ENCODE data around the gene SAXO1.
"Not testable (repeated sequence)": the region's sequence is repeated elsewhere in the genome, so short reads cannot be mapped to it uniquely, and the experiment has no call there.

The SAXO1 gene

DNA sequence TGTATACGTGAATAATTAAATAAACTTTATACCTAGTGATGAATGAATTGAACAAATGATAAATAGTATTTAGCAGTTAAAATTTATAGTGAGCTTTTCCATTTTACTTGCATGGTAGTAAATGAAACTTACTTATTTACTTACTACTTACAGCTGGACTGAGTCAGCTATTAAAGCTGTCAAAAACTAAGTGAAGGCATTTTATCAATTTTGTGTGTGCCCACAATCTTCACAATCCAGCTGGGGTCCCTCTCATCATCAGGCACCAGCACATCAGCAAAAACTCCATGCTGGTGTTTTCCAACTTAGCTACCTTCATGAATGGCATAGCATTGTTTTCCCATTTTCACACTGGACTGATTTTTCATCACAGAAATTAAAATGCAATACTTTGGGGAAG is 81.1 kb downstream of the SAXO1 start:
- DNase-seq, result no peak

GRCh38 chr9:18947892-18948339 is 85.1 kb downstream of the SAXO1 start:
- peak in 1 of 2 donors; percentile 11 for DNase-seq

DNA sequence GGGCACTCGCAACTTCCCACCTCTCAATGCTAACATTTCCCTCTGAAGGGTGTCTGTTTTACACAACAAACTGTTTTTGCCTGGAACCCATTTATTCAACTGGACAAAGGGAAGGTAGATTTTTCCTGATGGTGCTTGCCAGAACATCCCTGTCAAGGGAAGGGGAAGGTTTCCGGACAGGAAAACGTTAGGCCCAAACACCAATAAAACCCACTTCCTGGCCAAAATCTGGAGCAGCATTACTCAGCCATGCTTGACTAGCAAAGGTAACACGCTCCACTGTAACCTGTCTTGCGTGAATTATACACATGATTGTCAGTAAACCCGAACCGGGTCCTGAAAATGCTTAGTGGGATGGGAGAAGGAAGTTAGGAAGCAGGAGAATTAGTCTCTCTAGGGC is 90.2 kb downstream of the SAXO1 start:
- DNase-seq, result no peak

DNA sequence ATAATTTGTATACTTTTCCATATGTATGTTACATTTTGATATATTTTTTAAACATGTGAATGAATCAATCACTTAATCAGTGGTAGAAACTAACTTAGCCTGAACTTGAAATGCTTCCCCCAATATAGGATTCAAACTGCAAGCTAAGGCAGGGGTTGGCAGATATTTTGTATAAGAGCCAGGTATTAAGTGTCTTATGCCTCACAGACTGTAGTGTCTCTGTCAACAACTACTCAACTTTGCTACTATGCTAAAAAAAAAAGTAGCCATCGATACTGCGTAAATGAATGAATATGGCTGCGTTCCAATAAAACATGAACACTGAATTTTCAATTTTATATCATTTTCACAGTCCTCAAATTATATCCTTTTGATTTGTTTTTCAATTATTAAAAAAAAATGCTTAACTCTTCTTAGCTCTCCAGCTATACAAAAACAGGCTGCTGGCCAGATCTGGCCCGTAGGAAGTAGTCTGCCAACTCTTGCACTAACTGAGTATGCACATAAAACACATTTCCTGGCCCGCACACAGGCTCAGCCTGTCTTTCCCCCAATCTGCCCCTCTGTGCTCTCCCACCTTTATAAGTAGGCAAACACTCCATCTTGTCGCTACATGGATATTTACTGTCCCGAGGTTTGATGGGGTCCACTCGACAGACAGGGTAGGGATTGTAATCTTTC is 91.8 kb downstream of the SAXO1 start:
- DNase-seq, result no peak

DNA sequence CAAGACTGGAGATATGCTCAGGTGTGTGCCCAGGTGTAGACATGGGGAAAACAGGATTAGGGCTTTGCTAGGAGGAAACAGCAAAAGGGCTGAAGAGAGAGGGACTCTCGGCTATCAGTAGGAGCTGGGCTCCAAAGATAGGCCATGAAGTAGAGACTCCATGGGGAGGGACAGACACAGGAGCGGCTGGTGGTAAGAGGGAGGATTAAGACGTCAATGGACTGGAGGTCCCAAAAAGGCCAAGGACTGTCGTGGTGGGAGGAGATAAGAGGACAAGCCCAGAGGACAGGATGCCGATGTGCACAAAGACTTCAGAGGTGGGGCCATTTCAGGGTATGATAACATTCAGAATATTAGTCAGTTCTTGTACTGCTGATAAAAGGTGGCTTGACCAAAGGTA is 93.1 kb downstream of the SAXO1 start:
- no peak for DNase-seq

GRCh38 chr9:18936094-18936871 is 96.7 kb downstream of the SAXO1 start:
- DNase-seq, result no peak

DNA sequence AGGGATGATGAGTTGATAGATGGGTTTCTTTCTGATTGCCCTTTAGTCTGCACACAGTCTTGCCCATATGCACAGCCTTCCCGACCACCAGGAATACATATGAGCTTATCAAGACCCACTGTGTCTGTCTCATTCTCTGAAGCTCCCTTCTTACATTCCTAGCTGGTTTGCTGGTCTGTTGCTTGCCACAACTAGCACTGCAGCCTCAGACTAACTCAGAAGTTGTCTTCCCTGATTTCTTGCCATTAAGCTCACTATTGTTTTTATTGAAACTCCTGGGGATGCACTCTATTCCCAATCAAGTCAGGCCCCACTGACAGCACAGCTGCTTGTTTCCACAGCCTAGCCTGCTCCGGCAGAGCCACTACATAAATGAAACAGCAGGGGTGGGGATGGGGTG is 97.5 kb downstream of the SAXO1 start:
- no peak for DNase-seq

DNA sequence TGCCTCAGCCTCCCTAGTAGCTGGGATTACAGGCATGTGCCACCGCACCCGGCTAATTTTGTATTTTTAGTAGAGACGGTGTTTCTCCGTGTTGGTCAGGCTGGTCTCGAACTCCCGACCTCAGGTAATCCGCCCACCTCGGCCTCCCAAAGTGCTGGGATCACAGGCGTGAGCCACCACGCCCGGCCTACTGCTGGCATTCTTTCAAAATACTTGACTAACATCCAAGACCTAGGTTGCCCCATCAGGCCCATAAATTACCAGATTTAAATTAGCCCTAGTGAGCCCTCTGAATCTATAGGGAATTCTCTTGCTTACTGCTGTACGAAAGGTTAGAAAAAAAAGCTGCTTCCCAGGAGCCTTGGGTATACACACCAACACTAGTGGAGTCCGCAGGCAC is 102.4 kb downstream of the SAXO1 start:
- not testable (repeated sequence) for DNase-seq

DNA sequence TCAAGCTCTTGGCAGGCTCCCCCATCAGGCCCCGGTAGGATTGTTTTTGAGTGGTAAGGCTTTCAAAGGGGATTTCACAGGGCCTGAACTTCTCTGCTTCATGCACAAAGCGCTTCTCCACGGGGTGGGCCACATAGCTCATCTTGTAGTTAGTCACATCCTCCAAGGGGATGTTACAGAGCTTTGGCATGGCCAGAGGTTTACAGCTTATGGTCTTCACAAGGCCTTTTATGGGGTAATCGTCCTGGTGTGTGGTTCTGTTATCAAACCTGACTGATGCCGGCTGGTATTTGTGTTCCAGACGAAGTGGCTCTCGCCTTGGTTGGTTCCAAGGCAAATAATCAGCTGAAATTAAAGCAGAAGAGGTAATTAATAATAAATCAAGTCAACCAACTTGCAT is 104.3 kb downstream of the SAXO1 start:
- no peak for DNase-seq

GRCh38 chr9:18926513-18926912 is 106.5 kb downstream of the SAXO1 start:
- no peak for DNase-seq

- no peak for DNase-seq
Observed at GRCh38 chr9:18925880-18926279, 107.1 kb downstream of the SAXO1 start.

DNA sequence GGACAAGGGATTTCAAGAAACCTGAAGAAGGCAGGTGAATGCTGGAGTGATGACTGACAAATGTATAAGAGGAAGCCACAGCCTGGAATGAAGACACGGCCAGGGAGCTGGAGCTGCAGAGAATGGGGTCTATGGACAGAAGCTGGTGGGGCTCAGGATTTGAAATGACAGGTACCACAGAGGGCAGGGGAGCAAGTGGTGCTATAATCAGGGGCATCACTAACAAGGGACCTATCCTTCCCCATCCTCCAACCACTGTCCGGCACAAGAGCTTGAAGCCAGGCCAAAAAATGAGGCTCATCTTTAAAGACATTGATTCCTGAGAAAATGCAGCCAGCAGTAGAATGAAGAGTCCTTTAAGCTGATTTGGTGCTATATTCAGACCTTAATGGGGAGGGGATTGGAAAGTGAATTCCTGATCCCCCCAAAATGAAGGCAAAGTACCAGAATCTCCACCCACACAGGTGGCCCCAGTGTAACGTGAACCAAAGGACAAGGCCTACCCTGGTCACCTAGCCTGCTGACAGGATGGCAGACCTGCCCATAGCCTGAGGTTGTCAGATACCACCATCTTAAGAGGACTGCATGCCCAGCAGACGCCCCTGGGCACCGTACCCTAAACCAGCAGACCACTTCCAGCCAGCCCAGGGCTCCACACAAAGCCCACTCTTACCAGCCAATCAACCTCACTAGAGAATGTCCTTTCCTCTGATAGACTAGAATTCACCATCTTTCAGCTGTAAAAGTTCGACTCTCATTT is 109.2 kb downstream of the SAXO1 start:
- no peak for DNase-seq

- no peak for DNase-seq
Observed at GRCh38 chr9:18923167-18923566, 109.8 kb downstream of the SAXO1 start.

DNA sequence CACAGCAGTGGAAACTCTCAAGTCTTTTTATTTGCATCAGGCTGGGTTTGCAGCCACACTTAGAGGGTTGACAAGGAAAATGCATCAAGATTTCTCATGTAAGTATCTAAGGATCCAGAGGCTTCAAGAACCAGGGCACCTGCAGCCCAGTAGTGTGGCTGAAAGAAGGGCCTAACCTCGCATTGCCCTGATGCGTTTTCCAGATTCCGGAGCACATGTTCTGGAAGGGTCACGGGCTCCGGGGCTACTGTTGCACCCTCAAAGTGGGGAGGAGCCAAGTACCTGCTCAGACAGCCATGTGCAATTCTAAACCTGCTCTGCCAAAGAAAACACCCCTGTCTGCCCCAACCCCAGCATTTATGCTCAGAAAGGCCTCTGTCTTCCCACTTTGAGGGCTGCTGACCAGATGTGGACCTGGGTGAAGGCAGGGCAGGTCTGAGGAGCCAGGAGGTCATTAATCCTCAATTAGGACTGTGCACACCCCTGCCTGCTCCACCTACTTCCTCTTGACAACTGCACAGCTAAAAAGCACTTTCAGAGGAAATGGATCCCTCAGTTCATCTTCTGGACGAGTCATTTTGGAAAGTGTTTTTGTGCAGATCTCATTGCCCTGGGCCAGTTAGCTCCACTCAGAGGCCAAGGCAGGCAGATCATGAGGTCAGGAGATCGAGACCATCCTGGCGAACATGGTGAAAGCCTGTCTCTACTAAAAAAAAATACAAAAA is 110.7 kb downstream of the SAXO1 start:
- no peak for DNase-seq

DNA sequence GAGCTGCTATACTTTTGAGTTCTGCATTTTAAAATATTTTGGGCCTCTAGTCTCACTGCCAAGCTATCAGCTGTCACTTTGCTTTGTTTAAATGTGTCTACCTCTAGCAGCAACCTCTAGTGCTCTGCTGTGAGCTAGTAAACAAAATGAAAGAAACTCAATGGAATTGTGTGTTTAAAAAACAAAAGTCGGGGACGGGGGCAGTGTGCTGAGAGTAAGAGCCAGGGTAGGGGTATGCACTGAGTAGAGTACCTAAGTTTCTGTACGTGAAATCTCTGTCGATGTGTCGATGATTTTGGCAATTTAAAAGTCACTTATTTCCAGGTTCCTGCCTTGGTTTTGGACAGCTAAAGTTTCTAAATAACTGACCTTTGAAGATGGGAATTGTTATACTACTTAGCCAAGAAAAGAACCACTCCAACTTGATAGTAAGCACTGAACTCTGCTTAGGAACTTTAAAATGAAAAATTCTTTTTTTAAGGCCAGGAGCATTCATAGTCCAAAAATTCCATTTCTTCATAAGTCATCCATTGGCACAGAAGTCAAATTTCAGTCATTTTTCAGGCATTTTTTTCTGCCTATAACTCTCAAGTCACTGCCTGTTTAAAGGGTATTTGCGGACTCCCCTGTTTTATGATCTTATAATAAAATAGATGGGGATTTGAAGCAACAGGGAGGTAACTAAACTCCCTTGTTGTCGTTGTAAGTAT is 111.5 kb downstream of the SAXO1 start:
- DNase-seq, result no peak

DNA sequence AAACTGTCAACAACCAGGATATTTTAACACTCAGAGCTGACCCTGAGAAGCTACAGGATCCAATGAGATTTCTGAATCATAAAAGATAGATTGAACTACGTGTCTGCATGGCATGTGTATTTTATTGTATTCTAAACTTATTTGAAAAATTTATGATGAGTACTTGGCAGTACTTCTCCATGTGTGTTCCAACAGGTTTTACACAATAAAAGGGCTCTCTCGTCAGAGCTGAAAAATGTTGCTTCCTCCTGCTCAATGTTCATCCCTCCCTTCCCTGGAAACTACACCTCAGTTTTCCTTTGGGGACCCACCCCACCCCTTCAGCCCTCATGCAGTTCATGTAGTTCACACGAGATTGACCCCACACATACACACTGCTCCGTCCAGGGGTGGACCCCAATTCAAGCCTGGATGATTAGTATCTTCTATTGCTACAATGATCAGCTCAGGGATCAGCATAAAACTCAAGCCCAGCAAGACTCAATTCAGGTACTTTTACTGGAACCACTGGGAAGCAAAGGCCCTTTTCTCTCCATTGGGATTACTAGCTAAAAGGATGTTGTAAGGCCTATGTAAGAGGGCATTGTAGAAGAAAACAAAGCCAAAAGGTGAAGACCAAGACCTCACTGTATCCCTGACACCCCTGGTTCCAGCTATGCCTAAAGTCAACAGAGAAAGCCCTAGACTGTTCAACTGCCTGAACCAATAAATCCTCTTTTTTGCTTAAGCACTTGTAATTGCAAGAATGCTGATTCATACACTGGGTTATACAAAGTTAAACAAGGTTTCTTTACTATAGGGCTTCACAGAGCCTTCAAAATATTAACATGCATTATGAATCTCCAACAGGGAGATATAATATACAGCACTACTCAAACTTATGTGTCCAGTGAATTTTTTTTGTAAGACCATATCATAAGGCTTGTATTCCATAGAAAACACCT is 112.6 kb downstream of the SAXO1 start:
- no peak for DNase-seq

DNA sequence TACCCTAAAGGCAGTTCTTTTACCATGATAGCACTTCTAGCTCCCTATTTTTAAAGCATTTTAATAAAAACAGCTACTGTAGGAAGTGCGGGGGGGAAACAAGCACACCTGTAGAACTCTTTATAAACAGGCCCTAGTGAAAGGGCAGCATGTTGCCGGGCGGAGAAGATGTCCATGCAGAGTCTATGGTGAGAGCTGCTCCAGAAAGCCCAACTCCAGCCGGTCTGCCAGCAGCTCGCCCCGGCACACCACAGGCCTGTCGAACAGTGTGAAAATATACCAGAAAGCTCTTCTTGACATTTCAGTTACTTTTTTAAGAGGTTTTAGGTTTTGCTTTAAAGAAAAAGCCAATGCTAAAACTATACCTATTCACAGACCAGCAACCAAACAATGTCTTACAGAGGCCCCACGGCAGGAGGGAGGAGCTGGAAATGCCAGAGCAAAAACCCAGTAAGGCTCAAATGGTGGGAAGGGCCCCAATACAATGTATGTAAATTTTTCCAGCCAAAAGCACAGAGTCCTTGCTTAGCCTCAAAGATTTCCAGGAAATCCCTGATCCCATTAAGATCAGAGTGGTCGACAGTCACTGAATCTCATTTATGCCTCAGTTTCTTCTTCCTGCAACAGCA is 121.2 kb downstream of the SAXO1 start:
- no peak for DNase-seq

- DNase-seq, result no peak
Observed at GRCh38 chr9:18910916-18911315, 122.1 kb downstream of the SAXO1 start.

- DNase-seq, result no peak
Observed at GRCh38 chr9:18910435-18910834, 122.6 kb downstream of the SAXO1 start.

- DNase-seq, result no peak
Observed at GRCh38 chr9:18909140-18910018, 123.6 kb downstream of the SAXO1 start.
